HG03558 (cell line): ENCODE data around the gene ISL1.

Experiments
- ATAC-seq: cut with Tn5 transposase; IDR thresholded peaks from one replicate; pipeline ENCODE4 v1.9.1; 2021; ENCODE audit warnings: moderate number of reproducible peaks; ENCODE audit not compliant: unreplicated experiment; ENCODE audit errors: extremely low read depth

The ISL1 gene

GRCh38 chr5:51383131-51384121 is at the start of gene ISL1:
Gene ISL1, plus strand, starts transcription at chr5:51383448. Its CDS starts 224 bp downstream, at chr5:51383672.
- ATAC-seq: no peak

- no peak for ATAC-seq
Observed at GRCh38 chr5:51336878-51337277, 46.4 kb upstream of the ISL1 start.

GRCh38 chr5:51345106-51345505 is 38.1 kb upstream of the ISL1 start:
- no peak for ATAC-seq

- ATAC-seq: no peak
Observed at GRCh38 chr5:51347157-51347556, 36.1 kb upstream of the ISL1 start.

DNA sequence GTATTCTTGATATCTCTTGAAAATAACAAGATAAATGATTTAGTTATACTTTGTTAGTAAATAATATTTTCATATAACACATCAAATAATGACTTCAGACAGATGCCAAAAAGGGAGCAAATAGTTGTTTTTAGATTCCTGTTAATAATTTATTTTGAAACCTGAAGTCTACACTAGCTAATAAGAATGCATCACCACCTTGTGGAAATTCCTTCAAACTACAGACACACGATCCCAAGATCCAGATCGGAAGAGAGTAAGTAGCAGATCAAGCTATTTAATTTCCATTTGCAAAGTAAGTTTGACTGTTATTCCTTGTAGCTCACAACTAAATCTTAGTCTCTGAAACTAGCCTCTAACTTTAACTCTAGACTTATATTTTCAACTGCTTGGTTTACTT is 35.5 kb upstream of the ISL1 start:
- ATAC-seq: no peak

- ATAC-seq: no peak
Observed at GRCh38 chr5:51371052-51371451, 12.2 kb upstream of the ISL1 start.

DNA sequence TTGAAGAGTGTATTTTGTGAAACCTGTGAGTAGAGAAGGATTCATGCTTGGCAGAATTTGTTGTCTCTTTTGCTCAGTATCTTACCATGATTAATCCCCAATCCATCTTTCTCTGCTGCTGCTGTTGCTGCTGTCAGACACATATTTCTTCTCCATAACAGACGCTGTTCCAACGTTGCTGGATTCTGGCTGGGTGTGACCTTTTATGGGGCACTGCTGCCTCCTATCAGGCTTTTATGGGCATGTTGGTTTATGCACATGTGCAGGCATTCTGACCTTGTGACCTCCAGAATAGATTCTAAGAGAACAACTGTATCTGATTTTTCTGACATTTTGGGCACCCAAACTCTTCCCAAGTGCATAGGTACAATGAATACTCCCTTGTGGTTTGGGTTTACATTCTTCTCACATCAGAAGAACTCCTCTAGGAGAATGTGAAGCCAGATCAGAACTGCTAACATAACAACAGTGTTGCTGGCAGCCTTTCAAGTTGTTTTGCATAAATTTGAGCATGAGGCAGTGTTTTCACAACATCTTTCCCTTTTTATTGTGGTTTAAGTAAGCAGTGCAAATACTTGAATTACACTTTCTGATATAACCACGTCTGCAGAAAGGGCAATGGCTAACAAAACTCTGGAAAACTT is 9.2 kb upstream of the ISL1 start:
- no peak for ATAC-seq

DNA sequence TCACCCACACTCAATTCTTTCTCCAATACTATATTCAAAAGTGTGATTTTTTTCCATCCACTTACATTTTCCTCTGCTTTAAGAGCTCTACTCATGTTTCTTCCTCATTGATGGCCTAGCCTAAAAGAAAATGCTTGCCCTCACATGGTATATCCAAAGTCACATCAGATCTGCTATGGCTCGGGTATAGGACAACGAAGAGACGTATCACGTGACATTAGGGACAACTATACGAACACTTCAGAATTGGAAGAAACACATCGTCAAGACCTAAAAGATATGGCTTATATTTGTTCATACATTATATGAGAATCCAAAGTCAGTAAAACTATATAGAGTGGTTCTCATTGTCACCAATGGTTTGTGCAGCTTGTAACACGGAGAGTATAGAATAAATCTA is 8.2 kb upstream of the ISL1 start:
- ATAC-seq: no peak

DNA sequence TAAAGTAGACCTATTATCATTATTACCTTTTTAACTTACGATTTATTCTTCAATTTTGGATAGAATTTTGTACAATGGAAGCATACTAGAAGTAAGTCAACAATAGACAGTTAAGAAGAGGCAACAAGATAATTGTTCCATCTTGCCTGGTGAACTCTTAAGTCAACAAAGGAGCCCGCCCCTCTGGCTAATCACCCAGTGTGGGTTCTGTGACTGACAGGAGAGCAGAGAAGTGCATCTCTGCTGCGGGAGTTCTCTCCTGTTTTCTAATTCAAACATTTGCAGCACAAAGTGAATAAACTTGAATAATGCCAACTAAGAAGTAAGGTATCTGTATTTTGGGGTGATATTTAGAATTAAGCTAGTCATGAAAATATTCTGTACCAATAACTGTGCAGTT is 6.7 kb upstream of the ISL1 start:
- ATAC-seq: no peak

- ATAC-seq: no peak
Observed at GRCh38 chr5:51377151-51378060, 5.8 kb upstream of the ISL1 start.

DNA sequence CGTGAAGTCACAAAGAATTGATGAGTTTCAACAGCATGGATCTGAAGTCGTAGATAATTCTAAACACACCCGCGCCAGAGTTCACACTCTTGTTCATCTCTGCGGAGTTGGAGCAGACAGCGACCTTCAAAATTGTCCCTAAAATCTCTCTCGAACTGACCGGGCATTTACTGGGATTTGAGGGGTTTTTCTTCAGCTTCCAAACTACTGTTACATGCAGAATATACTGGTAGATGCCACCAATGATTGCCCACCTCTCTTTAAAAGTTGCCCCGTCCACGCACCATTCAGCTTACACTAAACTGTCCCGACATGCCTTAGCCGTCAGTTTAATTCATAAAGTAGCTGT is 5.2 kb upstream of the ISL1 start:
- no peak for ATAC-seq

GRCh38 chr5:51378448-51379330 is 4.6 kb upstream of the ISL1 start:
- no peak for ATAC-seq

DNA sequence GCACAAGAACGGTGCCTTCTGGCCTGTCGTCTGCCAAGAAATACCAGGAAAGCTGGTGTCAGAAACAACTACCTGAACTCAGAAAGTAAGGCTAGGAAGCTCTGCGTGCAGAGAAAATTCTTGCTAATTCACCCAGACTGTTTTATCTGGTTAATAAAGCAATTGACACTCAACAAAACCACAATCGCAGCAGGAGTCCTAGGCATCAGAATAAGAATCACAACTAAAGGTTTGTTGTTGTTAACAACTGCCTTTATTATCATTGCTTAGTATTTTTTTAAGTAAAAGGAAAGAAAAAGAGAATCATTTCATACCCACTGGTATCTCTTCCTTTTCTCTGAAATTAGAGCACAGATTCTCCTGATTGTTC is 3.9 kb upstream of the ISL1 start:
- no peak for ATAC-seq

- no peak for ATAC-seq
Observed at GRCh38 chr5:51380603-51381207, 2.5 kb upstream of the ISL1 start.

DNA sequence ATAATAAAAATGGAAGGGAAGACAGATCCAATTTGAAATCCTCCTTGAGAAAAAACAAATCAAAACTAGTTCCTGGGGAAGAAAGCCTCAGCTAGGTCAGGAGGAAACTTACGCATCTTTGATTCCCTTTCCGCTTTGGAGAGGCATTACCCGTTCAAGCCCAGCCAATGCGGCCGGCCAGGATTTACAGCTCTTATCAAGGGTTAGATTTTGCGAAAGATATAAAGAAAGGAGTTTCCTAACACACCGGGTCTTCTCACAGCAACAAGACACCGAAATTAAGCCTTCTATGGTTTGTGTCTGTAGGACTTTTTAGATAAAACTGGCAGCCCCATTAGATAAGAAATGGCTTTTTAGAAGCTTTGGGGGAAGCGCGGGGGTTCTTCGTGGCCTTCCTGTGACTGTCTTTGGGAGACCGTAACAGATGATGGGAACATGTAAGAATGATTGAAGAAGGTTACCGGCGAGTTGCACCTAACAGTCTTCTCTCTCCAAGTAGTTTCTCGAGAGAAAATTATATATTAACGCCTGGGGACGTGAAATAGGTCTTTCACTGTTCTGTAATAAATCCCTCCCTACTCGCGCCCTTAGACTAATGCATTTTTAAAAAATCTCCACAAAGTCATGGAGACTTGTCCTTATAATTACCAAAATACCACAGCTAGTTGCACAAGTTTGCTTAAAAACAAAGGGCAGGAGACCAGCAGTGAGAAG is 1.3 kb upstream of the ISL1 start:
- ATAC-seq: no peak

DNA sequence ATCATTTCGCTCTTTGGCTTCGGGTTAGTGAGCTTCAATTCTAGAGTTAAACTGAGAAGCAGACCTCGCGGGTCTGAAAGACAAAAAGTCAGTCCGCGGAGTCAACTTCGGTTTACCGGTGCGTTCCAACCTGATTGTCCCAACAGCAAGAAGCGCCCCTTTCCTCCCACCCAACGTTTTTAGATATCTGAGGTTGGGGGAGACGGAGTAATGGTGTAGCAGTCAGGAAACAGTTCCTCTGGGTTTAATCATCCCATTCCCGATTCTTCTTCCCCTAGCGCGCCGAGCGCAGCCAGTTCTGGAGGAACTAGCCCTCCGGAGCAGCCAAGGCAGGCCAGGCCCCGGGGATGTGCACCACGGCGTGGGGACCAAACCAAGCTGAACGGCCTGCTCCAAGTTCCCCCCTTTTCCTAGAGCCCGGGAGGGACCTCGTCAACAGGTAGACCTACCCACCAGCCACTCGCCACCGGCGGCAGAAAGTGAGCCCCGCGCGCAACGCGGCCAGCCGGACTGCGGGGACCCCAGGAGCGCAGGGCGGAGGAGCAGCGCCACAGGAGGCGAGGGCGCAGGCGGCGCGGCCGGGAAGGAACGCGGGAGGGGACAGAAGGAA is 622 bp upstream of the ISL1 start:
- ATAC-seq: no peak

GRCh38 chr5:51384281-51384840 is 1.1 kb downstream of the ISL1 start:
- no peak for ATAC-seq

DNA sequence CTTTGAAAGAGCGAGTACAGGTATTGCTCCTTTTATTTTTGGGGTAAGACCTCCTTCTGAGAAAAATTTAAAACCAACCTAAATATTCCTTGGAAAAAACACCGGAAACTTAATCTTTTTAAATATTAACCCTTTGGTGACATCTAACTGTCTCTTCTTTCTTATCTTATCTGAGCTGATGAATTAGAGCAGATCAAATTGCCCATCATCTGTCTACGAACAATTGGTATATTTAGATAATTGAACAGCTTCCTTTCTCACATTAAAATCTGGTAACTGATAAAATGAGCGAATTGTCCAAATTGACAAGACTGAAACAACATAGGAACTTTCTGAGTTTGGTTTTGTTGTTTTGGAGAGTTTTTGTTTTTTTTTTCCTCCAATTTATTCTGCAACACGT is 2.0 kb downstream of the ISL1 start:
- ATAC-seq: no peak
